Neural progenitor cell (in vitro differentiated cells): Measurements from ENCODE around the gene XPO1.
"Not testable (repeated sequence)": the region's sequence is repeated elsewhere in the genome, so short reads cannot be mapped to it uniquely, and the experiment has no call there.

ENCODE experiments used
- CTCF ChIP-seq: fragments of 200-600 bp; sonication (generic); IDR thresholded peaks from 2 replicates; pipeline ENCODE4 v1.5.1; 2017; ENCODE audit warnings: antibody characterized with exemption, mild to moderate bottlenecking
- EZH2phosphoT487 ChIP-seq: fragments of 200-600 bp; sonication (generic); IDR thresholded peaks from 2 replicates; pipeline ENCODE4 v1.6.1; 2017; ENCODE audit warnings: antibody characterized with exemption

GRCh38 chr2:61586928-61587327 lies 48.8 kb upstream of the XPO1 start:
- TF ChIP-seq CTCF, EZH2phosphoT487: not testable (repeated sequence)
